Natural killer cell (primary cell): ENCODE results near the gene SNX18. TPM values are rescaled to one million over a fixed set of nuclear protein-coding genes. Genes with fewer than 3 reads are reported as not detected.

Source experiments
- ATAC-seq, 3 donors: fragments of 150-1000 bp in 2 of 3; fragments of 200-7000 bp in 1 of 3; cut with Tn5 transposase; 1 replicate in 1 of 3; 2 replicates in 2 of 3; pipeline ENCODE4 v1.10.0; 2021; ENCODE audit warnings: mild to moderate bottlenecking in 2 of 3, moderate library complexity in 2 of 3
- DNase-seq, 2 donors: peaks; one replicate each; pipeline versions ENCODE4 v3.0.0 to v3.0.0-alpha.2; 2013 to 2021; ENCODE audit warnings: mixed read lengths in 1 of 2
- H3K27ac ChIP-seq: one replicate; pipeline ENCODE4 v1.5.1; 2013; ENCODE audit warnings: mild to moderate bottlenecking, low read length
- H3K27me3 ChIP-seq: one replicate; pipeline ENCODE4 v1.6.1; 2013; ENCODE audit warnings: low read length; ENCODE audit not compliant: control insufficient read depth, insufficient read depth
- H3K36me3 ChIP-seq: one replicate; pipeline ENCODE4 v1.6.1; 2013; ENCODE audit warnings: low read length; ENCODE audit not compliant: control insufficient read depth, insufficient read depth
- H3K4me1 ChIP-seq: one replicate; pipeline ENCODE4 v1.6.1; 2013; ENCODE audit warnings: low read length; ENCODE audit not compliant: control insufficient read depth, insufficient read depth
- H3K4me3 ChIP-seq: one replicate; pipeline ENCODE4 v1.5.1; 2013; ENCODE audit warnings: low read length
- H3K9me3 ChIP-seq: one replicate; pipeline ENCODE4 v1.6.1; 2013; ENCODE audit warnings: low read length; ENCODE audit not compliant: control insufficient read depth, insufficient read depth
- H3K27ac Mint-ChIP-seq, 2 donors: one replicate each; pipeline ENCODE4 v1.8.0; 2022; ENCODE audit warnings: mild to moderate bottlenecking in 2 of 2, mixed read lengths in 2 of 2, moderate library complexity in 1 of 2
- H3K27me3 Mint-ChIP-seq, 2 donors: one replicate each; pipeline ENCODE4 v1.8.0; 2022; ENCODE audit warnings: low read depth in 2 of 2, mixed read lengths in 2 of 2
- H3K36me3 Mint-ChIP-seq: one replicate; pipeline ENCODE4 v1.8.0; 2022; ENCODE audit warnings: mixed read lengths
- H3K4me1 Mint-ChIP-seq, 2 donors: one replicate each; pipeline ENCODE4 v1.8.0; 2022; ENCODE audit warnings: mixed read lengths in 2 of 2
- H3K4me3 Mint-ChIP-seq: one replicate; pipeline ENCODE4 v1.8.0; 2022; ENCODE audit warnings: mild to moderate bottlenecking, moderate library complexity, mixed read lengths
- H3K9me3 Mint-ChIP-seq, 2 donors: one replicate each; pipeline ENCODE4 v1.8.0; 2022; ENCODE audit warnings: mixed read lengths in 2 of 2
- WGBS: methylation state at CpG from one replicate; pipeline ENCODE4 v1.1.7; 2013; ENCODE audit warnings: missing lambda C conversion rate; ENCODE audit not compliant: insufficient coverage; 5-methylcytosine and 5-hydroxymethylcytosine counted together
- intact Hi-C: fragments of 100-400 bp; cut with micrococcal nuclease; formaldehyde crosslinking; loops from one replicate; pipeline ENCODE4 v1.14.2; 2022
- total RNA-seq, 4 donors: library from RNA; stranded (reverse); fragments of 120-200 nt in 1 of 4; gene quantifications; one replicate each; pipeline versions ENCODE4 v1.2.3 to v1.2.4, GENCODE V29; 2013 to 2022
- TF ChIP-seq, protein P1 (sequence below): fragments of 200-600 bp; IDR thresholded peaks from one replicate; pipeline ENCODE4 v1.8.0; 2022; ENCODE audit warnings: antibody characterized with exemption

The SNX18 gene
- total RNA-seq, 3 donors from 2014 or later (not counting 1 experiment from before 2014, with no cell fraction given) = 31.1 to 45.6 (median 40.8) TPM

DNA sequence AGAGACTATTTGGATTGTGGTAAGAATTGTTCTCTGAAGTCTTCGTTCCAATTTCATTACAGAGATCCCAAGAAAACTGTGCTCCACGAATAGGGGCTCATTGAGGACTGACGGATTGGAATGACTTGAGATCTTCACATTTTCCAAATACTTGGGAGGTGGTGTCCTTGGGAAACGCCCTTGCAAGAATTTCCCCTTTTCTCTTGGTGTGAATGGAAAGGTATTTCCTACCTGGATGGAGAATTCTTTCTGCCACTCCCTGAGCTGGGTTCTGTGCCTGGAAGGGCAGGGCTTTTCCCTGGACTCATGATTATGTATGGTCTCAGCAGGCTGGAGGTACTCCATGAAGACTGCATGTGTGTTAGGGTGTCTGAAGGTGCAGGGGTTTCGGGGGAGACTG lies 53.9 kb downstream of the SNX18 start:
- no peaks in the 10 kb centered on the region for H3K36me3 Mint-ChIP-seq
- Histone ChIP-seq H3K36me3 (no peaks in the 10 kb centered on the region), H3K27me3 (no peaks in the 10 kb centered on the region), H3K4me1 (no peaks in the 10 kb centered on the region), H3K27ac (no peak overlapping the region), H3K4me3 (no peak overlapping the region), H3K9me3 (no peaks in the 10 kb centered on the region)
- H3K27me3 Mint-ChIP-seq = no peaks in the 10 kb centered on the region
- WGBS = 95% methylated on average over 5 of the region's 5 CpGs
- TF ChIP-seq, protein P1, sequence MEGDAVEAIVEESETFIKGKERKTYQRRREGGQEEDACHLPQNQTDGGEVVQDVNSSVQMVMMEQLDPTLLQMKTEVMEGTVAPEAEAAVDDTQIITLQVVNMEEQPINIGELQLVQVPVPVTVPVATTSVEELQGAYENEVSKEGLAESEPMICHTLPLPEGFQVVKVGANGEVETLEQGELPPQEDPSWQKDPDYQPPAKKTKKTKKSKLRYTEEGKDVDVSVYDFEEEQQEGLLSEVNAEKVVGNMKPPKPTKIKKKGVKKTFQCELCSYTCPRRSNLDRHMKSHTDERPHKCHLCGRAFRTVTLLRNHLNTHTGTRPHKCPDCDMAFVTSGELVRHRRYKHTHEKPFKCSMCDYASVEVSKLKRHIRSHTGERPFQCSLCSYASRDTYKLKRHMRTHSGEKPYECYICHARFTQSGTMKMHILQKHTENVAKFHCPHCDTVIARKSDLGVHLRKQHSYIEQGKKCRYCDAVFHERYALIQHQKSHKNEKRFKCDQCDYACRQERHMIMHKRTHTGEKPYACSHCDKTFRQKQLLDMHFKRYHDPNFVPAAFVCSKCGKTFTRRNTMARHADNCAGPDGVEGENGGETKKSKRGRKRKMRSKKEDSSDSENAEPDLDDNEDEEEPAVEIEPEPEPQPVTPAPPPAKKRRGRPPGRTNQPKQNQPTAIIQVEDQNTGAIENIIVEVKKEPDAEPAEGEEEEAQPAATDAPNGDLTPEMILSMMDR = no peak
- intact Hi-C loops = no loop called here
- DNase-seq (no peak), ATAC-seq (no peak)
- peaks cover 26 to 28% of the 10 kb centered on the region in 2 donors for H3K4me1 Mint-ChIP-seq
- H3K9me3 Mint-ChIP-seq = no peaks in the 10 kb centered on the region
- no peak overlapping the region for H3K4me3 Mint-ChIP-seq
- no peak overlapping the region for H3K27ac Mint-ChIP-seq

DNA sequence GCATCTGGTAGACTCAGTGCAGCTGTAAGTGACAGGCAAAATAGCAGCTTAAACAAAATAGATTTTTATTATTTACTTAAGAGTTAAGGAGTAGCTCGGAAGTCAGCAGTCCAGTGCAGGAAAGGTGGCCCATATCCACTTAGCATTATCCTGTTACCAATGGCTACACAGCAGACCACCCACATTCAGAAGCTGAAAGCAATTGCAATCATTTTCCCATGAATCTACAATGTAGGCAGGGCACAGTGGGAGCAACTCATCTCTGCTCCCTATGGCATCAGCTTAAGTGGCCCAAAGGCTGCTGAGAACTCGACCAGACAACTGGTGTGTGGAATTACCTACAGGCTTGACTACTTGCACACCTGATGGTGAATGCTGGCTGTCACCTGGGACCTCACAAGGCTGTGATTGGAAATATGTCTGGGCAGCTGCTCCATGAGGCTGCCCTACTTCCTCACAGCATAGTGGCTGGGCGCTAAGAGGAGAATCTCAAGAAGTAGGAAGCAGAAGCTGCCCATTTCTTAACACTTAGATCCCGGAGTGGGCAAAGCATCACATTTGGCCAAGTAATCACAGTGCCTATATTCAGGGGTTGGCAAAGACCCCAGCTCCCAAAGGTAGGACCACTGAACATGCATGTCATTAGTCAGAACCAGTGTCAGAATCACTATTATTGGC lies 56.4 kb downstream of the SNX18 start:
- Mint-ChIP-seq H3K9me3 (no peaks in the 10 kb centered on the region), H3K4me3 (no peak overlapping the region), H3K27ac (peak overlapping the region in 1 of 2 donors; percentile 19), H3K27me3 (no peaks in the 10 kb centered on the region), H3K36me3 (no peaks in the 10 kb centered on the region), H3K4me1 (peaks cover 28 to 31% of the 10 kb centered on the region in 2 donors)
- intact Hi-C loops = no loop called here
- H3K36me3 ChIP-seq = no peaks in the 10 kb centered on the region
- WGBS = 93% methylated on average over 4 of the region's 4 CpGs
- no peak overlapping the region for H3K27ac ChIP-seq
- no peaks in the 10 kb centered on the region for H3K27me3 ChIP-seq
- H3K4me3 ChIP-seq = no peak overlapping the region
- ATAC-seq (no peak), DNase-seq (no peak)
- peaks cover 5% of the 10 kb centered on the region for H3K4me1 ChIP-seq
- TF ChIP-seq, protein P1 = no peak
- no peaks in the 10 kb centered on the region for H3K9me3 ChIP-seq

DNA sequence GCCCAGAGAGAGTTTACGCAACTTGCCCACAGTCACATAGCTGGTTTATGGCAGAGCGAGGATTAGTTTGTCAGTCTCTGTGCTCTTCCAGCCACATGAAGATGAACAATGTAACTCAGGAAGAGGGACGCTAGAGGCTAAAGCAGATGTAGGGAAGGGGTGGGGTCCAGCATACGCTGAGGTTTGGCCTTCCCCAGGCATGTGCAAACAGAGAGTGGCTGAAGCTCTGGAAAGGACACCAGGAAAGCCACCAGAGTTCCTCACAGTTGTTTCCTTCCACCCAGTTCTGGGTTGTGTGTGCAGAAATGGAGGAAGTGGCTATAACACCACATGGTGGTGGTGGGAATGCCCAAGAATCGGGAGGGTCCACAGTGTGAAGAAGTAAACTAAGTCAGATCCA lies 60.0 kb downstream of the SNX18 start:
- Mint-ChIP-seq H3K4me1 (peaks cover 40 to 47% of the 10 kb centered on the region in 2 donors), H3K9me3 (no peaks in the 10 kb centered on the region), H3K27me3 (no peaks in the 10 kb centered on the region), H3K27ac (no peak overlapping the region), H3K4me3 (no peak overlapping the region), H3K36me3 (no peaks in the 10 kb centered on the region)
- Histone ChIP-seq H3K27me3 (no peaks in the 10 kb centered on the region), H3K4me3 (no peak overlapping the region), H3K27ac (no peak overlapping the region), H3K36me3 (no peaks in the 10 kb centered on the region), H3K4me1 (peaks cover 5% of the 10 kb centered on the region), H3K9me3 (no peaks in the 10 kb centered on the region)
- DNase-seq (no peak), ATAC-seq (no peak)
- TF ChIP-seq, protein P1 = no peak
- 79% methylated on average over 5 of the region's 5 CpGs for WGBS
- intact Hi-C loops = no loop called here
